ENCODE results near the gene RANBP9.

DNA sequence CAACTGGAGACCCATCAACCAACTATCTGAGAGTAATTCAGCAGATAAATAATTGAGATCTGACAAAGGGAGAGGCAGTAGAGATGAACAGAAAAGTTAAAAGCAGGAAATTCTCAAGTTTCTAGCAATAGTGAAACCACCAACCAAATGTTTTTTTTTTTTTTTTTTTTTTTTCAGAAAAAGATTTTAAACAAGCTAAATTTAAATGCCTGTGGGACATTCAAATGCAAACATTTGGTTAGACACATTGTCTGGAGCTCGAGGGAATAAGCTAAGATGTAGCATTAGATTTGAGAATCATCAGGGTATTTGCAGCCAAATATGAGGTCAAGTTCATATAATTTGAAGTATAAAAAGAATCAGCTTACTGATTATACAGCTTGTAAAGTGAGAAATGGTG lies 16.4 kb downstream of the RANBP9 start:
- TF ChIP-seq GLIS3 (CRISPR knock-in tag; IDR thresholded peaks at IDR 0.05) (no peak), ZFP30 (CRISPR knock-in tag; IDR thresholded peaks at IDR 0.05) (no peak), ZC3H10 (CRISPR knock-in tag; IDR thresholded peaks at IDR 0.05) (no peak), ZNF70 (CRISPR knock-in tag; IDR thresholded peaks at IDR 0.05) (no peak)

Measured in SK-N-SH treated with all-trans-retinoic acid at 6 μM for 48 hours (cell line).